Amniotic stem cell (primary cell): Measurements from ENCODE around the gene SYCP3.

Experiments
- DNase-seq: peaks from one replicate; lab custom pipeline; 2025; lab: John Stamatoyannopoulos, UW

The SYCP3 gene

GRCh38 chr12:101738920-101739665 lies at the start of gene SYCP3:
TSS of gene SYCP3 (minus strand) at chr12:101739462. CDS start at chr12:101737935, 1,527 bp downstream.
- DNase-seq, result no peak

GRCh38 chr12:101785671-101786070 lies 46.4 kb upstream of the SYCP3 start:
- no peak for DNase-seq

- DNase-seq, result no peak
Observed at GRCh38 chr12:101784376-101784775, 45.1 kb upstream of the SYCP3 start.

GRCh38 chr12:101783838-101784237 lies 44.6 kb upstream of the SYCP3 start:
- no peak for DNase-seq

GRCh38 chr12:101783150-101783549 lies 43.9 kb upstream of the SYCP3 start:
- DNase-seq, result no peak

- DNase-seq, result no peak
Observed at GRCh38 chr12:101782273-101782731, 43.0 kb upstream of the SYCP3 start.

- no peak for DNase-seq
Observed at GRCh38 chr12:101781834-101782233, 42.6 kb upstream of the SYCP3 start.

GRCh38 chr12:101780599-101780998 lies 41.3 kb upstream of the SYCP3 start:
- no peak for DNase-seq

- no peak for DNase-seq
Observed at GRCh38 chr12:101779626-101780025, 40.4 kb upstream of the SYCP3 start.

GRCh38 chr12:101779200-101779599 lies 39.9 kb upstream of the SYCP3 start:
- no peak for DNase-seq

GRCh38 chr12:101777978-101778377 lies 38.7 kb upstream of the SYCP3 start:
- no peak for DNase-seq

GRCh38 chr12:101777485-101777884 lies 38.2 kb upstream of the SYCP3 start:
- no peak for DNase-seq

GRCh38 chr12:101775816-101776215 lies 36.6 kb upstream of the SYCP3 start:
- no peak for DNase-seq

GRCh38 chr12:101773650-101774162 lies 34.4 kb upstream of the SYCP3 start:
- no peak for DNase-seq

GRCh38 chr12:101772012-101772775 lies 32.9 kb upstream of the SYCP3 start:
- DNase-seq, result no peak

- no peak for DNase-seq
Observed at GRCh38 chr12:101769865-101770264, 30.6 kb upstream of the SYCP3 start.

GRCh38 chr12:101768781-101769180 lies 29.5 kb upstream of the SYCP3 start:
- no peak for DNase-seq

GRCh38 chr12:101767537-101767936 lies 28.3 kb upstream of the SYCP3 start:
- no peak for DNase-seq

- no peak for DNase-seq
Observed at GRCh38 chr12:101764051-101764792, 25.0 kb upstream of the SYCP3 start.

GRCh38 chr12:101763246-101763931 lies 24.1 kb upstream of the SYCP3 start:
- DNase-seq, result no peak

- no peak for DNase-seq
Observed at GRCh38 chr12:101761781-101762180, 22.5 kb upstream of the SYCP3 start.

GRCh38 chr12:101761350-101761749 lies 22.1 kb upstream of the SYCP3 start:
- DNase-seq, result no peak
